DOHH2 (cell line): Measurements from ENCODE around the gene RPTOR.

Experiments used
- EZH2phosphoT487 ChIP-seq: fragments of 200-600 bp; sonication (generic); IDR thresholded peaks from 2 replicates; pipeline ENCODE4 v1.6.1; 2017; ENCODE audit warnings: borderline replicate concordance, mild to moderate bottlenecking, antibody characterized with exemption, low read length, moderate library complexity, mixed read lengths
- TF ChIP-seq, protein P1 (sequence below): fragments of 200-600 bp; sonication (generic); IDR thresholded peaks from one replicate; pipeline ENCODE4 v1.5.1; 2014; ENCODE audit warnings: antibody characterized with exemption, mild to moderate bottlenecking, low read depth, low read length; ENCODE audit not compliant: poor library complexity, severe bottlenecking

GRCh38 chr17:80886641-80887573 lies 342.3 kb downstream of the RPTOR start:
- TF ChIP-seq, protein P1, sequence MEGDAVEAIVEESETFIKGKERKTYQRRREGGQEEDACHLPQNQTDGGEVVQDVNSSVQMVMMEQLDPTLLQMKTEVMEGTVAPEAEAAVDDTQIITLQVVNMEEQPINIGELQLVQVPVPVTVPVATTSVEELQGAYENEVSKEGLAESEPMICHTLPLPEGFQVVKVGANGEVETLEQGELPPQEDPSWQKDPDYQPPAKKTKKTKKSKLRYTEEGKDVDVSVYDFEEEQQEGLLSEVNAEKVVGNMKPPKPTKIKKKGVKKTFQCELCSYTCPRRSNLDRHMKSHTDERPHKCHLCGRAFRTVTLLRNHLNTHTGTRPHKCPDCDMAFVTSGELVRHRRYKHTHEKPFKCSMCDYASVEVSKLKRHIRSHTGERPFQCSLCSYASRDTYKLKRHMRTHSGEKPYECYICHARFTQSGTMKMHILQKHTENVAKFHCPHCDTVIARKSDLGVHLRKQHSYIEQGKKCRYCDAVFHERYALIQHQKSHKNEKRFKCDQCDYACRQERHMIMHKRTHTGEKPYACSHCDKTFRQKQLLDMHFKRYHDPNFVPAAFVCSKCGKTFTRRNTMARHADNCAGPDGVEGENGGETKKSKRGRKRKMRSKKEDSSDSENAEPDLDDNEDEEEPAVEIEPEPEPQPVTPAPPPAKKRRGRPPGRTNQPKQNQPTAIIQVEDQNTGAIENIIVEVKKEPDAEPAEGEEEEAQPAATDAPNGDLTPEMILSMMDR, result no peak
- TF ChIP-seq EZH2phosphoT487, result no peak
